Mesendoderm (in vitro differentiated cells): ENCODE data around the gene SYNJ2. TPM values are rescaled to one million over a fixed set of nuclear protein-coding genes. Genes with fewer than 3 reads are reported as not detected.
"Not testable (repeated sequence)": the region's sequence is repeated elsewhere in the genome, so short reads cannot be mapped to it uniquely, and the experiment has no call there.

Experiments used
- DNase-seq: peaks from one replicate; pipeline ENCODE4 v3.0.0; 2013
- H2AK5ac ChIP-seq: 2 replicates; pipeline ENCODE4 v1.6.1; 2013; ENCODE audit warnings: low read length, inconsistent platforms
- H2BK120ac ChIP-seq: 2 replicates; pipeline ENCODE4 v1.6.1; 2013; ENCODE audit warnings: low read depth, mild to moderate bottlenecking, low read length, moderate library complexity, mixed read lengths
- H2BK15ac ChIP-seq: replicated peaks from 2 replicates; pipeline ENCODE4 v1.6.1; 2013; ENCODE audit warnings: low read depth, mild to moderate bottlenecking, moderate library complexity
- H2BK5ac ChIP-seq: 2 replicates; pipeline ENCODE4 v1.6.1; 2013; ENCODE audit warnings: low read length, inconsistent platforms
- H3K18ac ChIP-seq: 2 replicates; pipeline ENCODE4 v1.6.1; 2013; ENCODE audit warnings: mild to moderate bottlenecking, low read length, mixed read lengths
- H3K23ac ChIP-seq: one replicate; pipeline ENCODE4 v1.6.1; 2013; ENCODE audit warnings: low read length
- H3K27ac ChIP-seq: 2 replicates; pipeline ENCODE4 v1.5.1; 2013; ENCODE audit warnings: low read depth, mild to moderate bottlenecking, inconsistent platforms, low read length, moderate library complexity
- H3K27me3 ChIP-seq: 2 replicates; pipeline ENCODE4 v1.6.1; 2013; ENCODE audit warnings: low read length, control low read depth, mild to moderate bottlenecking, inconsistent platforms; ENCODE audit not compliant: insufficient read depth, poor library complexity
- H3K36me3 ChIP-seq: 2 replicates; pipeline ENCODE4 v1.6.1; 2013; ENCODE audit warnings: low read length, inconsistent platforms; ENCODE audit not compliant: control insufficient read depth, insufficient read depth
- H3K4ac ChIP-seq: one replicate; pipeline ENCODE4 v1.6.1; 2013; ENCODE audit warnings: low read depth, mild to moderate bottlenecking, low read length, moderate library complexity
- H3K4me1 ChIP-seq: 2 replicates; pipeline ENCODE4 v1.6.1; 2013; ENCODE audit warnings: low read depth, low read length, inconsistent platforms; ENCODE audit not compliant: control insufficient read depth
- H3K4me2 ChIP-seq: 2 replicates; pipeline ENCODE4 v1.6.1; 2013; ENCODE audit warnings: low read length
- H3K4me3 ChIP-seq: 2 replicates; pipeline ENCODE4 v1.5.1; 2013; ENCODE audit warnings: mild to moderate bottlenecking, low read length
- H3K56ac ChIP-seq: one replicate; pipeline ENCODE4 v1.6.1; 2013; ENCODE audit warnings: low read length
- H3K79me1 ChIP-seq: 2 replicates; pipeline ENCODE4 v1.6.1; 2013; ENCODE audit warnings: low read length, inconsistent platforms
- H3K79me2 ChIP-seq: 2 replicates; pipeline ENCODE4 v1.6.1; 2013; ENCODE audit warnings: mild to moderate bottlenecking, low read length; ENCODE audit not compliant: control insufficient read depth, insufficient read depth
- H3K9ac ChIP-seq: 2 replicates; pipeline ENCODE4 v1.6.1; 2013; ENCODE audit warnings: low read length, inconsistent platforms
- H4K5ac ChIP-seq: one replicate; pipeline ENCODE4 v1.6.1; 2013; ENCODE audit warnings: low read length
- H4K8ac ChIP-seq: one replicate; pipeline ENCODE4 v1.6.1; 2013; ENCODE audit warnings: low read depth, mild to moderate bottlenecking, control low read depth, low read length, moderate library complexity
- whole genome bisulfite sequencing: extraction: QIAGEN DNeasy Blood & Tissue Kit; methylation state at CpG from one replicate; pipeline ENCODE4 v1.1.7; 2013; ENCODE audit warnings: low lambda C conversion rate, missing lambda C conversion rate; ENCODE audit not compliant: insufficient coverage; ENCODE audit errors: extremely low coverage; 5-methylcytosine and 5-hydroxymethylcytosine counted together
- polyA plus RNA-seq, 2 experiments: library from polyadenylated mRNA; stranded (reverse); fragments of 200-250 nt; gene quantifications; one replicate each; pipeline ENCODE4 v1.2.3, GENCODE V29; 2013

Gene SYNJ2, protein sequence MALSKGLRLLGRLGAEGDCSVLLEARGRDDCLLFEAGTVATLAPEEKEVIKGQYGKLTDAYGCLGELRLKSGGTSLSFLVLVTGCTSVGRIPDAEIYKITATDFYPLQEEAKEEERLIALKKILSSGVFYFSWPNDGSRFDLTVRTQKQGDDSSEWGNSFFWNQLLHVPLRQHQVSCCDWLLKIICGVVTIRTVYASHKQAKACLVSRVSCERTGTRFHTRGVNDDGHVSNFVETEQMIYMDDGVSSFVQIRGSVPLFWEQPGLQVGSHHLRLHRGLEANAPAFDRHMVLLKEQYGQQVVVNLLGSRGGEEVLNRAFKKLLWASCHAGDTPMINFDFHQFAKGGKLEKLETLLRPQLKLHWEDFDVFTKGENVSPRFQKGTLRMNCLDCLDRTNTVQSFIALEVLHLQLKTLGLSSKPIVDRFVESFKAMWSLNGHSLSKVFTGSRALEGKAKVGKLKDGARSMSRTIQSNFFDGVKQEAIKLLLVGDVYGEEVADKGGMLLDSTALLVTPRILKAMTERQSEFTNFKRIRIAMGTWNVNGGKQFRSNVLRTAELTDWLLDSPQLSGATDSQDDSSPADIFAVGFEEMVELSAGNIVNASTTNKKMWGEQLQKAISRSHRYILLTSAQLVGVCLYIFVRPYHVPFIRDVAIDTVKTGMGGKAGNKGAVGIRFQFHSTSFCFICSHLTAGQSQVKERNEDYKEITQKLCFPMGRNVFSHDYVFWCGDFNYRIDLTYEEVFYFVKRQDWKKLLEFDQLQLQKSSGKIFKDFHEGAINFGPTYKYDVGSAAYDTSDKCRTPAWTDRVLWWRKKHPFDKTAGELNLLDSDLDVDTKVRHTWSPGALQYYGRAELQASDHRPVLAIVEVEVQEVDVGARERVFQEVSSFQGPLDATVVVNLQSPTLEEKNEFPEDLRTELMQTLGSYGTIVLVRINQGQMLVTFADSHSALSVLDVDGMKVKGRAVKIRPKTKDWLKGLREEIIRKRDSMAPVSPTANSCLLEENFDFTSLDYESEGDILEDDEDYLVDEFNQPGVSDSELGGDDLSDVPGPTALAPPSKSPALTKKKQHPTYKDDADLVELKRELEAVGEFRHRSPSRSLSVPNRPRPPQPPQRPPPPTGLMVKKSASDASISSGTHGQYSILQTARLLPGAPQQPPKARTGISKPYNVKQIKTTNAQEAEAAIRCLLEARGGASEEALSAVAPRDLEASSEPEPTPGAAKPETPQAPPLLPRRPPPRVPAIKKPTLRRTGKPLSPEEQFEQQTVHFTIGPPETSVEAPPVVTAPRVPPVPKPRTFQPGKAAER (N-terminal part only)
- 11.5 TPM for polyA plus RNA-seq (2013, experiment 1 of 2)
- 11.6 TPM for polyA plus RNA-seq (2013, experiment 2 of 2)

- H3K56ac ChIP-seq: peak within 1 kb of the TSS; percentile 91
- H2BK120ac ChIP-seq: no peak within 1 kb of the TSS
- H3K4me2 ChIP-seq: peak within 1 kb of the TSS; percentile 73
- H3K27me3 ChIP-seq: no peaks in the 10 kb centered on the region
- H3K79me1 ChIP-seq: peaks cover 6% of the 10 kb centered on the region
- no peak within 1 kb of the TSS for H2BK15ac ChIP-seq
- H3K18ac ChIP-seq: peak within 1 kb of the TSS; percentile 47
- no peaks in the 10 kb centered on the region for H3K36me3 ChIP-seq
- H3K4me1 ChIP-seq: peaks cover 2% of the 10 kb centered on the region
- no peak within 1 kb of the TSS for H4K8ac ChIP-seq
- H2BK5ac ChIP-seq: no peak within 1 kb of the TSS
- H3K9ac ChIP-seq: peak within 1 kb of the TSS; percentile 74
- H3K79me2 ChIP-seq: peaks cover 9% of the 10 kb centered on the region
- H2AK5ac ChIP-seq: peak within 1 kb of the TSS; percentile 11
- H3K4me3 ChIP-seq: peak within 1 kb of the TSS; percentile 62
- DNase-seq: peak; percentile 91
- no peak within 1 kb of the TSS for H4K5ac ChIP-seq
- no CpG with 5 or more reads among the region's 86 CpGs for WGBS
- peak within 1 kb of the TSS; percentile 69 for H3K27ac ChIP-seq
- H3K4ac ChIP-seq: peak within 1 kb of the TSS; percentile 7
- H3K23ac ChIP-seq: no peak within 1 kb of the TSS
Observed at GRCh38 chr6:157981395-157982101, at the start of gene SYNJ2. Gene SYNJ2 (plus strand): TSS chr6:157981863. CDS start chr6:157981962, 99 bp downstream.

DNA sequence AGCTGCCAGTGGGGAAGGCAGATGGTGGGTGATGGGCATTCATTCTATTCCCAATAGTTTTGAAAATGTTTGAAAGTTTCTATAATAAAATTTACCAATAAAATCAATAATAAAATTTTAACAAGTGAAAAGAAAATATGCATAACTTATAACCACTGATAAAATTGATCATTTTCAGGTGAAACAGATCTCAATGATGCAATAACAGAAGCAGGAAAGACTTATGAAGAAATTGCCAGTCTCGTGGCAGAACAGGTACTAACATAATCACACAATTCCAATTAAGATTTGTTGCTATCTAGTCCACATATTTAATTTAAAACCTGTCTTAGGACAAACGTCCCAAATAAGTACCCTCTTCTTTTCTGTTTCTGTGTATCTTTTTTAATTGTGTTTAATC, 45.9 kb upstream of the SYNJ2 start:
- Histone ChIP-seq H3K27me3 (no peaks in the 10 kb centered on the region), H3K18ac (no peak overlapping the region), H4K8ac (no peak overlapping the region), H3K23ac (no peak overlapping the region), H3K36me3 (peaks cover 3% of the 10 kb centered on the region), H4K5ac (no peak overlapping the region), H3K4me1 (no peaks in the 10 kb centered on the region), H3K79me2 (no peaks in the 10 kb centered on the region), H2BK5ac (no peak overlapping the region), H3K9ac (no peak overlapping the region), H3K79me1 (no peaks in the 10 kb centered on the region), H3K56ac (no peak overlapping the region), H2AK5ac (no peak overlapping the region), H2BK120ac (no peak overlapping the region), H2BK15ac (no peak overlapping the region), H3K27ac (no peak overlapping the region), H3K4me3 (no peak overlapping the region), H3K4me2 (no peak overlapping the region), H3K4ac (no peak overlapping the region)
- WGBS: no CpG with 5 or more reads among the region's 2 CpGs
- DNase-seq: no peak

DNA sequence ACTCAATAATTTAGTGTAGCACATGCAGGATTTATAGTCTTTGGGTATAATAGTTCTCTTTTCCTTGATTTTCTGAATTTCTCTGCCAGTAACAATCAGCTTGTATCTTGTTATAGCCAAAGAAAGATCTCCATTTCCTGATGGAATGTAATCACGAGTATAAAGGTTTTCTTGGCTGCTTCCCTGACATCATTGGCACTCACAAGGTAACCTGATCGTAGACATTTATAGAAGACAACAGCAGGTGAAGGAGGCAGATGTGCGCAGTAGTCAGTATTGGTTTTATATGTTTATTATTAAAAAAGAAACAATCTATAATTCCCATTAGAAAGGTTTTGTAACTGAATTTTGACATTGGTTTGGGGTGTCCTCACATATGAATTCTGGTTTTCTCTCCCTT, 44.3 kb upstream of the SYNJ2 start:
- no CpG with 5 or more reads among the region's 3 CpGs for WGBS
- H4K8ac ChIP-seq: no peak overlapping the region

DNA sequence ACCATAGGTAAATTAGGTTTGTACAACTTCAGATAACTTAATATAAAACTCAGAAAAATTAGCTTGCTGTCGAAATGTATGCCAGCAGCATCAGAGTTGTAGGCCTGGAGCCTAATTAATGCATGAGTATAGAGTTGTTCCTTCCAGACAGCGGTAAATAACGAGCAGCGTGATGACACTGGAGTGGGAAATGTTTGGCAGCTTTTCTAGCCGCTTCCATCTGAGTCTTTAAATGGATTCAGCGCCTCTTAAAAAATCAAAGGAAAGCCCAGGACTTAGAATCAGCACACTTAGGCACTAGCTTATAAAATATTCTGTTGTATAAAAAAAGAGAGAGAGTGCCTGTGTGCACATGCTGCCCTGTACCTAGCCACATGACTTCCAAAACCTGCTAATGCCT, 43.7 kb upstream of the SYNJ2 start:
- Histone ChIP-seq H3K27me3 (no peaks in the 10 kb centered on the region), H3K4me3 (no peak overlapping the region), H2BK120ac (no peak overlapping the region), H3K18ac (no peak overlapping the region), H4K8ac (no peak overlapping the region), H2BK15ac (no peak overlapping the region), H3K56ac (no peak overlapping the region), H2BK5ac (no peak overlapping the region), H3K79me1 (no peaks in the 10 kb centered on the region), H4K5ac (no peak overlapping the region), H3K79me2 (no peaks in the 10 kb centered on the region), H3K4ac (no peak overlapping the region), H3K23ac (no peak overlapping the region), H3K4me2 (no peak overlapping the region), H2AK5ac (no peak overlapping the region), H3K27ac (no peak overlapping the region), H3K4me1 (no peaks in the 10 kb centered on the region), H3K36me3 (peaks cover 9% of the 10 kb centered on the region), H3K9ac (no peak overlapping the region)
- DNase-seq: no peak
- no CpG with 5 or more reads among the region's 6 CpGs for WGBS

More for the DNA sequence above, 44.3 kb upstream of the SYNJ2 start:
- DNase-seq: no peak
- H3K79me1 ChIP-seq: no peaks in the 10 kb centered on the region
- no peak overlapping the region for H4K5ac ChIP-seq
- no peak overlapping the region for H2BK120ac ChIP-seq
- H2BK15ac ChIP-seq: no peak overlapping the region
- no peak overlapping the region for H3K4me3 ChIP-seq
- no peak overlapping the region for H3K9ac ChIP-seq
- no peak overlapping the region for H3K4ac ChIP-seq
- no peak overlapping the region for H3K23ac ChIP-seq
- no peak overlapping the region for H2BK5ac ChIP-seq
- H3K4me2 ChIP-seq: no peak overlapping the region
- H3K27me3 ChIP-seq: no peaks in the 10 kb centered on the region
- H3K18ac ChIP-seq: no peak overlapping the region
- peaks cover 7% of the 10 kb centered on the region for H3K36me3 ChIP-seq
- no peaks in the 10 kb centered on the region for H3K79me2 ChIP-seq
- no peak overlapping the region for H3K27ac ChIP-seq
- no peak overlapping the region for H2AK5ac ChIP-seq
- H3K56ac ChIP-seq: no peak overlapping the region
- H3K4me1 ChIP-seq: no peaks in the 10 kb centered on the region

GRCh38 chr6:157940375-157941036, 41.2 kb upstream of the SYNJ2 start:
- H3K56ac ChIP-seq, H2BK120ac ChIP-seq, H4K5ac ChIP-seq, DNase-seq, H4K8ac ChIP-seq, H3K4ac ChIP-seq, H2AK5ac ChIP-seq, H2BK15ac ChIP-seq, H3K27ac ChIP-seq, H3K4me1 ChIP-seq, H3K4me3 ChIP-seq, H3K23ac ChIP-seq, H3K79me2 ChIP-seq, H3K4me2 ChIP-seq, H3K79me1 ChIP-seq, H3K18ac ChIP-seq, H3K27me3 ChIP-seq, H2BK5ac ChIP-seq, H3K9ac ChIP-seq: not testable (repeated sequence)
- H3K36me3 ChIP-seq: peaks cover 12% of the 10 kb centered on the region
- no CpG with 5 or more reads among the region's 12 CpGs for WGBS
